ENCODE results near the gene MAGEA3. TPM values are rescaled to one million over a fixed set of nuclear protein-coding genes. Genes with fewer than 3 reads are reported as not detected.
"Not testable (repeated sequence)": the region's sequence is repeated elsewhere in the genome, so short reads cannot be mapped to it uniquely, and the experiment has no call there.

Gene MAGEA3
- total and polyA plus RNA-seq, 2 experiments from 2014 or later = not detected

- no peaks in the 10 kb centered on the region for H3F3A ChIP-seq (ENCODE audit: insufficient read depth)
- H3K9me3 ChIP-seq (ENCODE audit: low read depth) = no peaks in the 10 kb centered on the region
- H3K36me3 ChIP-seq (ENCODE audit: low read depth) = no peaks in the 10 kb centered on the region
- no peak within 1 kb of the TSS for H3K27ac ChIP-seq
- no peaks in the 10 kb centered on the region for H3K9me2 ChIP-seq (ENCODE audit: insufficient read depth)
- H2AFZ ChIP-seq = no peak within 1 kb of the TSS
- TF ChIP-seq EZH2phosphoT487 (IDR thresholded peaks at IDR 0.05; ENCODE audit: insufficient read depth, low read depth) (no peak), EZH2 (IDR thresholded peaks at IDR 0.05; ENCODE audit: insufficient read depth, poor library complexity, severe bottlenecking) (no peak)
- 8 to 74% methylated on average over 2 to 14 of the region's 21 CpGs for WGBS, 2 experiments (ENCODE audit: low coverage in 1 of 2, low lambda C conversion rate in 2 of 2, missing lambda C conversion rate in 2 of 2)
- H3K79me2 ChIP-seq (ENCODE audit: insufficient read depth) = no peaks in the 10 kb centered on the region
- no peaks in the 10 kb centered on the region for H3K27me3 ChIP-seq (replicated peaks; ENCODE audit: insufficient read depth)
- H3K9ac ChIP-seq = no peak within 1 kb of the TSS
- H3K4me1 ChIP-seq (ENCODE audit: insufficient read depth) = no peaks in the 10 kb centered on the region
- H4K20me1 ChIP-seq (ENCODE audit: insufficient read depth) = no peaks in the 10 kb centered on the region
- H3K4me2 ChIP-seq (ENCODE audit: unreplicated experiment) = no peak within 1 kb of the TSS
- in situ Hi-C loops (cut with MboI) = no loop called here
- no peak within 1 kb of the TSS for H3K4me3 ChIP-seq
- DNase-seq = no peak
These were observed 34.8 kb downstream of the MAGEA3 start, which contains the start of the genes CSAG1 and MAGEA12 for GRCh38 chrX:152733261-152733975. Gene CSAG1, minus strand, starts transcription at chrX:152733721. Its CDS starts 1,261 bp downstream, at chrX:152732460. Gene MAGEA12, plus strand, starts transcription at chrX:152733757. Its CDS starts 2,405 bp downstream, at chrX:152736162.

- H2AFZ ChIP-seq; H3F3A ChIP-seq (ENCODE audit: insufficient read depth); H3K27me3 ChIP-seq (replicated peaks; ENCODE audit: insufficient read depth); H3K27ac ChIP-seq; H3K79me2 ChIP-seq (ENCODE audit: insufficient read depth); H3K9me2 ChIP-seq (ENCODE audit: insufficient read depth); H3K4me1 ChIP-seq (ENCODE audit: insufficient read depth); DNase-seq; H3K9me3 ChIP-seq (ENCODE audit: low read depth); in situ Hi-C loops (cut with MboI); H3K4me2 ChIP-seq (ENCODE audit: unreplicated experiment); H3K9ac ChIP-seq; H3K36me3 ChIP-seq (ENCODE audit: low read depth); H4K20me1 ChIP-seq (ENCODE audit: insufficient read depth); H3K4me3 ChIP-seq: not testable (repeated sequence)
- 72 to 76% methylated on average over 12 to 19 of the region's 22 CpGs for WGBS, 2 experiments (ENCODE audit: low coverage in 1 of 2, low lambda C conversion rate in 2 of 2, missing lambda C conversion rate in 2 of 2)
These were observed 35.7 kb downstream of the MAGEA3 start for GRCh38 chrX:152734143-152734858.

- Histone ChIP-seq H3K9me2 (ENCODE audit: insufficient read depth) (no peaks in the 10 kb centered on the region), H4K20me1 (ENCODE audit: insufficient read depth) (no peaks in the 10 kb centered on the region), H3K36me3 (ENCODE audit: low read depth) (no peaks in the 10 kb centered on the region), H3K4me3 (no peak overlapping the region), H3K79me2 (ENCODE audit: insufficient read depth) (no peaks in the 10 kb centered on the region), H3F3A (ENCODE audit: insufficient read depth) (no peaks in the 10 kb centered on the region), H3K27me3 (replicated peaks; ENCODE audit: insufficient read depth) (no peaks in the 10 kb centered on the region), H3K4me2 (ENCODE audit: unreplicated experiment) (no peak overlapping the region), H2AFZ (no peak overlapping the region), H3K27ac (no peak overlapping the region), H3K9ac (no peak overlapping the region), H3K9me3 (ENCODE audit: low read depth) (no peaks in the 10 kb centered on the region), H3K4me1 (ENCODE audit: insufficient read depth) (no peaks in the 10 kb centered on the region)
- TF ChIP-seq EZH2phosphoT487 (IDR thresholded peaks at IDR 0.05; ENCODE audit: insufficient read depth, low read depth) = no peak
- no peak for TF ChIP-seq EZH2 (IDR thresholded peaks at IDR 0.05; ENCODE audit: insufficient read depth, poor library complexity, severe bottlenecking)
- WGBS, 2 experiments (ENCODE audit: low coverage in 1 of 2, low lambda C conversion rate in 2 of 2, missing lambda C conversion rate in 2 of 2) = 9 to 21% methylated on average over 2 of the region's 2 CpGs
- in situ Hi-C loops (cut with MboI) = no loop called here
- DNase-seq = no peak
These were observed 36.5 kb downstream of the MAGEA3 start for GRCh38 chrX:152735101-152735500.

- Histone ChIP-seq H3K27ac (no peak overlapping the region), H3F3A (ENCODE audit: insufficient read depth) (no peaks in the 10 kb centered on the region), H2AFZ (no peak overlapping the region), H3K9me3 (ENCODE audit: low read depth) (no peaks in the 10 kb centered on the region), H3K9me2 (ENCODE audit: insufficient read depth) (no peaks in the 10 kb centered on the region), H4K20me1 (ENCODE audit: insufficient read depth) (no peaks in the 10 kb centered on the region), H3K36me3 (ENCODE audit: low read depth) (no peaks in the 10 kb centered on the region), H3K4me2 (ENCODE audit: unreplicated experiment) (no peak overlapping the region), H3K4me3 (no peak overlapping the region), H3K27me3 (replicated peaks; ENCODE audit: insufficient read depth) (no peaks in the 10 kb centered on the region), H3K79me2 (ENCODE audit: insufficient read depth) (no peaks in the 10 kb centered on the region), H3K9ac (no peak overlapping the region), H3K4me1 (ENCODE audit: insufficient read depth) (no peaks in the 10 kb centered on the region)
- in situ Hi-C loops (cut with MboI) = no loop called here
- 23 to 45% methylated on average over 7 to 9 of the region's 12 CpGs for WGBS, 2 experiments (ENCODE audit: low coverage in 1 of 2, low lambda C conversion rate in 2 of 2, missing lambda C conversion rate in 2 of 2)
- TF ChIP-seq EZH2 (IDR thresholded peaks at IDR 0.05; ENCODE audit: insufficient read depth, poor library complexity, severe bottlenecking) (no peak), EZH2phosphoT487 (IDR thresholded peaks at IDR 0.05; ENCODE audit: insufficient read depth, low read depth) (no peak)
- no peak for DNase-seq
These were observed 37.4 kb downstream of the MAGEA3 start for GRCh38 chrX:152735860-152736511.

- H3K36me3 ChIP-seq (ENCODE audit: low read depth); H3K27ac ChIP-seq; H3K9me3 ChIP-seq (ENCODE audit: low read depth); H4K20me1 ChIP-seq (ENCODE audit: insufficient read depth); H3K4me3 ChIP-seq; DNase-seq; H3K27me3 ChIP-seq (replicated peaks; ENCODE audit: insufficient read depth); H2AFZ ChIP-seq; H3K9ac ChIP-seq; in situ Hi-C loops (cut with MboI); H3F3A ChIP-seq (ENCODE audit: insufficient read depth); H3K79me2 ChIP-seq (ENCODE audit: insufficient read depth); H3K4me2 ChIP-seq (ENCODE audit: unreplicated experiment); H3K9me2 ChIP-seq (ENCODE audit: insufficient read depth); H3K4me1 ChIP-seq (ENCODE audit: insufficient read depth): not testable (repeated sequence)
- 36 to 42% methylated on average over 5 to 12 of the region's 12 CpGs for WGBS, 2 experiments (ENCODE audit: low coverage in 1 of 2, low lambda C conversion rate in 2 of 2, missing lambda C conversion rate in 2 of 2)
These were observed 37.9 kb downstream of the MAGEA3 start for GRCh38 chrX:152736528-152736927.

All from GM23248 (cell line).